ENCODE results near the gene BRAF. TPM values are rescaled to one million over a fixed set of nuclear protein-coding genes. Genes with fewer than 3 reads are reported as not detected.
A peak's percentile ranks its signal among the peaks of the same experiment; 100 is the strongest.
"Not testable (repeated sequence)": the region's sequence is repeated elsewhere in the genome, so short reads cannot be mapped to it uniquely, and the experiment has no call there.

Gene BRAF
- polyA plus RNA-seq, 1 donor, result 12.2 TPM

DNA sequence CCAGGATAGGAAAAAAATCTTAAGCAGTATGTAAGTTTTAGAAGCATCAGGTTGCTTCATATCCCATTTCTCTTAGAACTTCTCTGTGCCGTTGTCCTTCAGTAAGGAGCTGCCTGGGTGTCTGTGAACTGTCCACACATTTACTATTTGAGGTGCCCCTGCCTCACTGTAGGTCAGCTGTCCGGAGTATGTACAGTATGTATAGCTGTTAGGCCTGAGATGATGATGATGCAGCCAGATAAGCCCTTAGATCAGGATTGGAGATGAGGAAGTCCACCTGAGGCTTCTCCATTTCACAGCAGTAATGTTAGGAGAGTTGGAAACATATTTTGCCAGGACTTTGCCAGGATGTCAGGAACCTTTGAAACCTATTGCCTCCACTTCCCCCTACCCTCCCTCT, 220.5 kb downstream of the BRAF start:
- no peak for DNase-seq

- DNase-seq, result no peak
Measured at GRCh38 chr7:140702774-140703173, 222.0 kb downstream of the BRAF start.

DNA sequence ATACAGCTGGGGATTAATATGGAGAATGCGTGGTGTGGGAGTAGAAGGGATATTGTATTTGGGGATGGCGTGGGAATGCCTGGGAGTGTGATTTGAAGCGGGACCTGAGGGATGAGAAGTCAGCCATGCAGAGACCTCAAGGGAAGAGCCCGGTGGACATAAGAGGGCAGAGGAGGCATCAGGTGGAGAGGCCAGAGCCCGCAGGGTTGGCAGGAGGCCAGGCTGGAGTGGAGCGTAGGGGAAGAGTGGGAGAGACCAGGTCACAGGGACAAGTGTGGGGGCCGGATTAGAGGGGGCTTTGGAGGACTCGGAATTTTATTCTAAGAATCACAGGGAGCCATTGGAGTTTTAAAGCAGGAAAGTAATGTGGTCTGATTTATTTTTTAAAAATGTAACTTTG, 226.3 kb downstream of the BRAF start:
- DNase-seq, result no peak

- no peak for DNase-seq
Measured at GRCh38 chr7:140697447-140698143, 227.1 kb downstream of the BRAF start.

DNA sequence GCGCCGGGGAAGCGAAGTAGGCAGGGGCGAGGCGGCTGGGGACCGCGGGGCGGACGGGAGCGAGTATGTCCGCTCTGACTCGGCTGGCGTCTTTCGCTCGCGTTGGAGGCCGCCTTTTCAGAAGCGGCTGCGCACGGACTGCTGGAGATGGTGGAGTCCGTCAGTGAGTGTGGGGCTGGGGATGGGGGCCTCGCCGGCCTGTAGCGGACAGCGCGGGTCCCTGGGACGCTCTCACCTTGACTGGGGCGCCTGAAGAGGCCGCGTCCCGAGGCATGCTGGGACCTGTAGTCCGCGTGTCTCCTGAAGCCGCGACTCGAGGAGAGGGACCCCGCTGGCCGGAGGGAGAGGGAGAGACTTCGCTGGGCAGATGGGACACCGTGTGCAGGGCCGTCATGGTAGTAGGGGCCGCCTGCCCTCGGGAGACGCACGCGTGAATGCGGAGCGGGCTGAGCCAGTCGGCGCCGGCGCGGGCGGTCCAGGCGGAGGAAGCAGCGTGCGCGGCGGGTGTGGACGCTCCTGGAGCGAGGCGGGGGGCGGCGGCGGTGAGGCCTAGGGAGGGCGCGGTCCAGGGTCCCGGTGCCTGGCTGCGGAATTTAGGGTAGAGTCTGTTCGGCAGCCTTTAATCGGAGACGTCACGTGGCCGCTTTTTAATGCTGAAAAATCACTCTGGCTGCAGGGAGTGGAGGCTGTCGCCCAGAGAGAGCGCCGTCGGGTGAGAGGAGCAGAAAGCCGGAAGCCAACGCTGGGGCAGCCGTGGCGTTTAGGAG, 227.9 kb downstream of the BRAF start, which contains the start of gene NDUFB2:
Gene NDUFB2, plus strand, starts transcription at position 29 of the 767 bp plus-strand sequence. Its CDS starts 37 bp downstream, at position 66.
- peak; percentile 95 for DNase-seq

GRCh38 chr7:140696024-140696679, 228.6 kb downstream of the BRAF start:
- DNase-seq, result no peak

- DNase-seq, result no peak
Measured at GRCh38 chr7:140695381-140695780, 229.3 kb downstream of the BRAF start.

- no peak for DNase-seq
Measured at GRCh38 chr7:140694592-140694991, 230.1 kb downstream of the BRAF start.

DNA sequence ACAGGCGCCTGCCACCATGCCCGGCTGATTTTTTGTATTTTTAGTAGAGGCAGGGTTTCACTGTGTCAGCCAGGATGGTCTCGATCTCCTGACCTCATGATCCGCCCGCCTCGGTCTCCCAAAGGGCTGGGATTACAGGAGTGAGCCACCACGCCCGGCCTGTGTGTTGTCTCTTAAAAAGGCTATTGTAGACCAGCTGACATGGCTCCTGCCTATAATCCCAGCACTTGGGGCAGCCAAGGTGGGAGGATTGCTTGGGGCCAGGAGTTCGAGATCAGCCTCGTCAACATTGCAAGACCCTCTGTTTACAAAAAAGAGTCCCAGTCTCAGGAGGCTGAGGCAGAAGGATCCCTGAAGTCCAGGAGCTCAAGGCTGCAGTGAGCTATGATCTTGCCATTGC, 230.9 kb downstream of the BRAF start:
- DNase-seq, result not testable (repeated sequence)

DNA sequence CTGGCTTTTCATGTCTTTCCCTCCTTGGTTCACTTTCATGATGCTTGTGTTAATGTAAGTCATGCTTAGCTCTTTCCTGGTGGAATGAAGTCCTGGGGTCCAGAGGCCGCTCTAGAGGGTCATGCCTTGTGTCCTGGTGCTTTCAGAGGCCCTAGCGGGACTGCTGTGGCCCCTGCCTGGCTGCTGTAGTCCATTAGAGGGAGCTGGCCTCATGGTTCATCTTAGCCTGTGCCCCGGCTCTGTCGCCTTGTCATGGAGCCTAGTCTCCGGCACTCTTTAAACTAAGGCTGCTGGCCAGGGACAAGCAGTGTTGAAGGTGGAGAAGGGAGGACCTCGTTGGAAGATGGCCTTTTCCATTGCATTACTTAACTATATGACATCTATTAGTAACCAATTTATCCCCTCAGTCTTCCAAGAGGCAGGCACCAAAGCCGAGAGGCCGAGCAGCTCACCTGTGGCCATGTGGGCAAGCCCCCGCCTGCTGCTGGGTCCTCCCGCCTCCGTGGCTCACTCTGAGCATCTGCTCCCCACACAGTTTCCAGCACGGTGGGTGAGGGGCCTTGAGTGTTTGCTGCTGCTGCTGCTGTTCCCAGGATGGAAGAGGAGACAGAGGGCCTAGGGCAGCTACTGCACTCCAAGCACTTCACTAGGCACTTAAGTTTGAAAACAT, 233.2 kb downstream of the BRAF start:
- DNase-seq, result no peak

DNA sequence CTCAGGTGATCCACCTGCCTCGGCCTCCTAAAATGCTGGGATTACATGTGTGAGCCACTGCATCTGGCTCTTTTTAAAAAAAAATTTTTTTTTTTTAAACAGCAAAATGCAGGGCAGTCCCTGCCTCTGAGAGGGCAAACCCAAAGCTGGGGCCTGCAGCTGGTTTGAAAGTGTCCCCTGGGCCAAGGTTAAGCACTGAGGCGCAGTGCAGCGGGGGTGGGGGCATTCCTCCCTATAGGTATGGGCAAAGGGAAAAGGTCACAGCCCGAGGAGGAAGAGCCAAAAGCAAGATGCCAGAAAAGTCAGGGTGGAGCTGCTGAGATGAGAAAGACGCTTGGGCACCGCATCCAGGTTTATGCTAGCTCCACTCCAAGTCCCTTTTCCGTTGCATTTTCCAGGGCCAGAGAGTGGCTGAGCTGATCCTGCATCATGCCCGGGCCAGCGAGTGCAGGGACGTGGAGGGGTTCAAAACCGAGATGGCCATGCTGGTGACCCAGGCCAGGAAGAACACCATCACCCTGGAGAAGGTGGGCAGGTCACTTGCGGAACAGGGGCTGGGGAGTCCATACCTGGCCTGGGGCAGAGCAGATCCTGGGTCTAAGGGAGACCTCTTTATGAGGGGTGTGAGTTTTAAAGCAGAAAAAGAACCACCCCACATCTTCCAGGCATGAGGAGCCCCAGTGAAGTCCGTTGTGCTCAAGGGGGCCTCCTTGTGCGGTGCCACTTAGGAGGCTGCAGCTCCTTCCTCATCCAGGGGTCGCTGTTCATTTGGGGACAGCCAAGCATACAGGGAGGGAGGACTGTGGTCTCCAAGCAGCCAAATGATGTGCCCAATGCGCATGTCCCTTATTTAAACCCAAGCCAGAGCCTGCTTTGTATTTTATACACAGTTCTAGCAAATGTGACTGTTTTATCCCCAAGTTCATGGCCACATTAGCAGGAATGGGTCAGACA, 235.3 kb downstream of the BRAF start:
- no peak for DNase-seq

DNA sequence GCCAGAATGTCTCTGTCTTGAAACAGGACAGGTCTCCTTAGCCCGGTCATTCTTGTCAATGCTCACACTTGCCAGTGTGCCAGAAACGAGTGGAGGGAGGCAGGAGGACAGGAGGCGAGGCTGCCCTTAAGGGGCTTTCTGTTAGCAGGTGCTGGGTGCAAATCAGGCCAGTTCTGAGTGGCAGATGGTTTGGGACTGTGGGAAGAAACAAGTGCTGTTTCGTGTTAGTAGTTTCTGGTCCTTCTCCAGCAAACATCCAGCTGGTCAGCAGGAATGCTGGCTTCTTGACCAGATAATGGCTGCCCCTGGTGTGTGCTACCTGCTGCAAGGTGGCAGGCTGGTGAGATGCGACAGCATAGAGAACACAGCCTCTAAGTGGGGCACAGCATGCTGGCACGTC, 236.4 kb downstream of the BRAF start:
- DNase-seq, result no peak

GRCh38 chr7:140686921-140687320, 237.8 kb downstream of the BRAF start:
- no peak for DNase-seq

DNA sequence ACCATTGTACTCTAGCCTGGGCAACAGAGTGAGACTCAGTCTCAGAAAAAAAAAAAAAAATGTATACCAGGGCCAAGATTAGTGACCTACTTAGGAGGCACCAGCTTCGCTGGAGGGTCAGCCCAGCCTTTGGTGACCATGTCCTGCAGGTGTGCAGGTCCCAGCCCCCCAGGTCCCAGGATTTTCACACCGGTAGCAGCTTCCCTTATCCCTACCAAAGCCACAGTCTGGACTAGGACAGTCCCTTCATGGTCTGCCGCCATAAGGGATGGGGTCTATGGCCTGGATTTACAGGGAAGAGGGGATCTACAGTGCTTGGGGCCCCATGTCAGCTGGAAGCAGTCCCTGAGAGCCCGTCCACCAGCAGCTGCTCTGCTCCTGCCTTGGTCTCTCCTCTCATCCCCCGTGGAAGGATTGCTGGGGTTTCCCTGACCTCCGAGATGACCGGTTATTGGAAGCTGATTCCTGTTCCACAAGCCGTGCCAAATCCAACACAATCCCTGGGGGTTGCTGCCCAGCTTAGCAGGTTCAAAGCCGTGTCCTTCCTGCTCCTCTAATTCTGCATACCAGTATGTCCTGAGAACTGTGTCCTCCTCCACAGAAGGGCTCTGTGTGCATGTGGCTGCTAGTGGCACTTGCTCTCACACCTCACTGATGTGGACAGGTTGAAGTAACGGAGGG, 239.2 kb downstream of the BRAF start:
- DNase-seq, result no peak

- no peak for DNase-seq
Measured at GRCh38 chr7:140684066-140684950, 240.4 kb downstream of the BRAF start.

DNA sequence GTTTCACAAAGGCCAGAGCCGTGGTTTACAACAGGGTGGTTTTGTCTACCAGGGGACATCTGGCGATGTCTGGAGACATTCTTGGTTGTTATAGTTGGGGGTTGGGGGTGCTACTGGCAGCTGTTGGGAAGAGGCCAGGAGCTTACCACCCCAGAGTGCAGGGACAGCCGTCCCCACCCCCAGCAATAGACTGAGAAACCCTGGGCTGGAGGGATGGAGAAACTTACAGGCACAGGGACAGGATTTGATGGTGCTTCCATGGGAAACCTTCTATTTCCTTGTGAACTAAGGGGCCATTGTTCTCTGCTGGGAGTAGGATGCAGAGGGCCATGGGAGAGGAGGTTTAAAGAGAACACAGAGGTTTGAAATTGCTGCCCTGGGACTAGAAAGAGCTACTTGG, 241.1 kb downstream of the BRAF start:
- no peak for DNase-seq

DNA sequence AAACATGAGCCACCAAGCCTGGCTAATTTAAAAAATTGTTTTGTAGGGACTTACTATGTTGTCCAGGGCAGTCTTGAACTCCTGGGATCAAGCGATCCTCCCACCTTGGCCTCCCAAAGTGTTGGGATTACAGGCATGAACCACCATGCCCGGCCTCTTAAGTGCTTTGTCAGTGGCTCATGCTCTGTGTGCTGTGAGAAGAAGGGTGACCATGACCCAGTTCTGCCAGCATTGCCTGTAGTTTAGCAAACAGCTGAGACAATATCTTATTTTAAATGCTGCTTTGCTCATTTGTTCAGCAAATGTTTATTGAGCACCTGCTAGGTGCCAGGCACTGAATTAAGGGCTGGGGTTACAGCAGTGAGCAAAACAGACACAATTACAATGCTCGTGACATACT, 243.0 kb downstream of the BRAF start:
- DNase-seq, result no peak

- no peak for DNase-seq
Measured at GRCh38 chr7:140680886-140681285, 243.8 kb downstream of the BRAF start.

DNA sequence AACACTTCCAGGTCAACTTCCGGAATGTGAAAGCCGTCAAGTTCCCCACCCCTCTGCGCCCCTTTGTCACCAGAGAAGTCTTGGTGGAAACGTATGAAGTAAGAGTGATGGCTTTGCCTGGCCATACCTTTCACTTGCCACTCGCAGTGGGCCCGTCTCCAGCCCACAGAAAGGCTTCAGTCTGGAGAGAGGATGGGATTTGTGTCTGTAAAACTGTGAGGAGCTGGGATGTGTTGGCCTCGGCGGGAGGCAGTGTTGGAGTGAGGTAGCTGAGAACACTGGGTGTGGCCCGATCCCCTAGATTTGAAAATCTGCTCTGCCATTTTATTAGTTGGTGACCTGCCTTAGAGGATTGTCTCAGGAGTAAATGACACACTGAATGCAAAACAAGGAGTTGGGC, 245.5 kb downstream of the BRAF start:
- no peak for DNase-seq

GRCh38 chr7:140678816-140679130, 246.0 kb downstream of the BRAF start:
- DNase-seq, result no peak

Data from hindlimb muscle (tissue), 1 donor.